K562 (cell line): ENCODE measurements around the gene HARS2. TPM values are rescaled to one million over a fixed set of nuclear protein-coding genes. Genes with fewer than 3 reads are reported as not detected.

Experiments used
- ATF1 ChIP-seq, 2 experiments: fragments of 450-650 bp in 1 of 2; IDR thresholded peaks; 2 replicates each; pipeline ENCODE4 v1.6.1; 2016; ENCODE audit warnings: missing compliant biosample characterization in 1 of 2, missing genetic modification characterization in 1 of 2
- BDP1 ChIP-seq: IDR thresholded peaks from 3 replicates; pipeline ENCODE4 v1.6.1; 2011; ENCODE audit not compliant: insufficient read length, insufficient read depth
- CCAR2 ChIP-seq: fragments of 200-400 bp; formaldehyde crosslinking; IDR thresholded peaks from 2 replicates; pipeline ENCODE4 v1.6.1; 2017; ENCODE audit warnings: mild to moderate bottlenecking, low read depth, low read length
- CTBP1 ChIP-seq: fragments of 450-650 bp; IDR thresholded peaks from 2 replicates; pipeline ENCODE4 v1.6.1; 2016; ENCODE audit warnings: borderline replicate concordance
- HOXB6 ChIP-seq: fragments of 250-450 bp; sonication (Bioruptor Pico); IDR thresholded peaks from 2 replicates; pipeline ENCODE4 v1.5.1; 2022; ENCODE audit warnings: mild to moderate bottlenecking, borderline replicate concordance
- MLLT1 ChIP-seq, 2 experiments: fragments of 450-650 bp; IDR thresholded peaks; 2 replicates each; pipeline ENCODE4 v1.6.1; 2016
- PTBP1 ChIP-seq: fragments of 200-400 bp; formaldehyde crosslinking; IDR thresholded peaks from 2 replicates; pipeline ENCODE4 v1.6.1; 2017; ENCODE audit warnings: low read depth, low read length
- SOX6 ChIP-seq: fragments of 450-650 bp; IDR thresholded peaks from 2 replicates; pipeline ENCODE4 v1.6.1; 2014; ENCODE audit warnings: mild to moderate bottlenecking
- TCFL5 ChIP-seq: fragments of 250-450 bp; sonication (Bioruptor Pico); conservative IDR thresholded peaks from 2 replicates; pipeline ENCODE4 v1.6.1; 2021; ENCODE audit warnings: mild to moderate bottlenecking, moderate library complexity, matching md5 sums
- TEAD4 ChIP-seq, 2 experiments: sonication (generic) in 1 of 2; formaldehyde crosslinking in 1 of 2; IDR thresholded peaks; 2 replicates each; pipeline versions ENCODE4 v1.6.1 to v1.8.0; 2012 to 2022; ENCODE audit warnings: borderline replicate concordance in 1 of 2, inconsistent platforms in 1 of 2, low read length in 1 of 2, mild to moderate bottlenecking in 1 of 2, missing genetic modification reagents in 1 of 2
- THAP7 ChIP-seq: fragments of 250-450 bp; sonication (Bioruptor Pico); IDR thresholded peaks from 2 replicates; pipeline ENCODE4 v1.5.0; 2021
- ZBTB49 ChIP-seq: sonication (generic); formaldehyde crosslinking; IDR thresholded peaks from 2 replicates; pipeline ENCODE4 v1.8.0; 2022; ENCODE audit warnings: missing genetic modification reagents, mild to moderate bottlenecking, borderline replicate concordance
- ZBTB5 ChIP-seq: fragments of 450-650 bp; IDR thresholded peaks from 2 replicates; pipeline ENCODE4 v1.6.1; 2017; ENCODE audit warnings: antibody characterized with exemption
- ZFX ChIP-seq: sonication (generic); formaldehyde crosslinking; IDR thresholded peaks from 2 replicates; pipeline ENCODE4 v1.8.0; 2022; ENCODE audit warnings: mild to moderate bottlenecking, missing genetic modification reagents, moderate library complexity
- ZNF224 ChIP-seq: sonication (generic); formaldehyde crosslinking; IDR thresholded peaks from 2 replicates; pipeline ENCODE4 v1.8.0; 2022; ENCODE audit warnings: mild to moderate bottlenecking, missing genetic modification reagents
- ZNF23 ChIP-seq: fragments of 250-450 bp; sonication (Bioruptor Pico); IDR thresholded peaks from 2 replicates; pipeline ENCODE4 v1.4.0; 2020; ENCODE audit warnings: mild to moderate bottlenecking
- ZNF324 ChIP-seq: fragments of 250-450 bp; sonication (Bioruptor Pico); IDR thresholded peaks from 2 replicates; pipeline ENCODE4 v1.4.0; 2020; ENCODE audit warnings: mild to moderate bottlenecking
- ZNF584 ChIP-seq: fragments of 200-800 bp; sonication (Bioruptor generic); IDR thresholded peaks from 2 replicates; pipeline ENCODE4 v1.6.1; 2016; ENCODE audit warnings: low read depth, mild to moderate bottlenecking, missing genetic modification characterization, missing compliant biosample characterization
- ZNF695 ChIP-seq: fragments of 450-650 bp; formaldehyde crosslinking; IDR thresholded peaks from 2 replicates; pipeline ENCODE4 v1.4.0; 2020; ENCODE audit warnings: mild to moderate bottlenecking, moderate library complexity
- ZZZ3 ChIP-seq: fragments of 450-650 bp; IDR thresholded peaks from 2 replicates; pipeline ENCODE4 v1.6.1; 2016; ENCODE audit warnings: antibody characterized with exemption, mild to moderate bottlenecking, moderate library complexity
- polyA plus RNA-seq, 8 experiments: library from polyadenylated mRNA; depleted of rRNA in 4 of 8; stranded (reverse) in 5 of 8; unstranded in 3 of 8; fragments of >200 nt; fragmentation: Nextera tagmentation in 2 of 8; fragmentation: Illumina TruSeq in 1 of 8; extraction: Ambion mirVana in 2 of 8; extraction: Trizol in 1 of 8; gene quantifications; 2 replicates each; pipeline versions ENCODE4 v1.2.1 to v1.2.3, GENCODE V29; 2011 to 2014; ENCODE audit warnings: inconsistent platforms in 1 of 8, missing spikeins in 1 of 8
- total RNA-seq, 7 experiments: library from RNA; depleted of rRNA in 6 of 7; stranded (reverse); fragments of >200 nt in 6 of 7; fragmentation: Illumina TruSeq in 2 of 7; extraction: Trizol in 2 of 7; gene quantifications; 2 replicates each; pipeline versions ENCODE4 v1.2.1 to v1.2.3, GENCODE V29; 2011 to 2021; ENCODE audit warnings: low replicate concordance in 1 of 7

Gene HARS2
- total and polyA plus RNA-seq, 9 of the 15 experiments (the other 6 are each of a cell fraction or from before 2014, with no cell fraction given) = 8.5 to 41.6 (median 27.1) TPM

- TF ChIP-seq CTBP1 (peak; percentile 70), ZBTB5 (peak; percentile 90), ZBTB49 (CRISPR knock-in tag) (no peak), ZZZ3 (no peak), THAP7 (CRISPR knock-in tag) (no peak), ZNF23 (CRISPR knock-in tag) (no peak), ATF1 (CRISPR knock-in tag; IDR thresholded peaks at IDR 0.05) (peak; percentile 67), ATF1 (tag; IDR thresholded peaks at IDR 0.05) (peak; percentile 99), ZNF324 (CRISPR knock-in tag) (no peak; the same call in 1 of the 2 replicates), BDP1 (peak; percentile 75), SOX6 (peak; percentile 78), MLLT1 (IDR thresholded peaks at IDR 0.05) (0 out of 4 replicates have a peak, but pooled peaks of 1 of the 2 experiments have one; percentile 31), ZNF695 (no peak), CCAR2 (no peak), TCFL5 (no peak), ZNF584 (no peak), PTBP1 (no peak), ZFX (no peak), ZNF224 (CRISPR knock-in tag) (no peak), TEAD4 (IDR thresholded peaks at IDR 0.05; ENCODE audit: low read length) (peak; percentile 87), TEAD4 (CRISPR knock-in tag; IDR thresholded peaks at IDR 0.05; ENCODE audit: borderline replicate concordance) (no peak), HOXB6 (no peak)
Measured at GRCh38 chr5:140725799-140726471, 34.7 kb downstream of the HARS2 start (continued).
